NCI-H2171 (cell line): ENCODE data around the gene GBE1.
"Not testable (repeated sequence)": the region's sequence is repeated elsewhere in the genome, so short reads cannot be mapped to it uniquely, and the experiment has no call there.

ENCODE experiments used
- DNase-seq: peaks from one replicate; lab custom pipeline; 2025; lab: John Stamatoyannopoulos, UW

Gene GBE1

GRCh38 chr3:81753416-81754027 lies 7.9 kb downstream of the GBE1 start:
- DNase-seq, result no peak

DNA sequence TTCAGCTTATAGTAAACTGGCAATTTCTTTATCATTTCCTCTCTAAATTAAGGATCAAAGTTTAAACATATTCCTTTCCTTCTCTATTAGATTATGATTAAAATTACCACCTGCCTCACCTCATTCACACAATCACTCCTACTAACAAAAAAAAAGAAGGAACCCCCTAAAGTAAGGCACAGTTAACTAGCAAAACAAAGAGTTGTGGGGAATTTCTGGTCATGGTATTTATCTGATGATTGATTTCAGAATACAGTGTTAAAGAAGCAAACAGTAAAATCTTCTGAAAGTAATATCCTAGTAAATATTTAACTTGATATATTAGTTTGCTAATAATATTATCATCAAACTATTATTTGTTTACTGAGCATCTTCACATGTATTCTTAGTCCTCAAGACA lies 8.8 kb downstream of the GBE1 start:
- no peak for DNase-seq

DNA sequence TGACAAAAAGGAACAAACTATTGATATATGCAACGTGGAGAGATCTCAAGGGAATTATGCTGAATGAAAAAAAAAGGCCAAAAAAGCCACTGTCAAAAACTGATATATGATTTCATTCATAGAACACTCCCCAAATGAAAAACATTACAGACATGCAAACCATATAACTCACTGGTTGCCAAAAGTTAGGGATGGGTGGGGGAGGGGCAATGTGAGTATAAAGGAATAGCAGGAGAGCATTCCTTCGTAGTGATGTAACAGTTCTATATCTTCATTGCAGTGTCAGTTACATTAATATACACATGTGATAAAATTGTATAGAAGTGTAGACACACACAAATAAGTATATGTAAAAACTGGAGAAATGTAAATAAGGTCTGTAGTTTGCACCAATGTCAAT lies 12.2 kb downstream of the GBE1 start:
- DNase-seq, result no peak

DNA sequence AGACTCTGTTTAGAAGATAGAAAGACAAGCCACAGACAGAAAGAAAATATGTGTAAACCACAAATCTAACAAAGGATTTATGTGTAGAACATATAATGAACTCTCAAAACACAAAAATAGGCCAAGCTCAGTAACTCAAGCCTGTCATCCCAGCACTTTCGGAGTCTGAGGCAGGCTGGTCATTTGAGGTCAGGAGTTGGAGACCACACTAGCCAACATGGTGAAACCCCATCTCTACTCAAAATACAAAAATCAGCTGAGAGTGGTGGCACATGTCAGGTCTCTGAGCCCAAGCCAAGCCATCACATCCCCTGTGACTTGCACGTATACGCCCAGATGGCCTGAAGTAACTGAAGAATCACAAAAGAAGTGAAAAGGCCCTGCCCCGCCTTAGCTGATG lies 14.2 kb downstream of the GBE1 start:
- DNase-seq, result not testable (repeated sequence)

- DNase-seq, result no peak
These were observed 17.1 kb downstream of the GBE1 start for GRCh38 chr3:81744366-81744765.

GRCh38 chr3:81743096-81744025 lies 18.1 kb downstream of the GBE1 start:
- DNase-seq, result no peak

- DNase-seq, result no peak
These were observed 18.9 kb downstream of the GBE1 start for GRCh38 chr3:81742581-81742980.

- DNase-seq, result no peak
These were observed 20.2 kb downstream of the GBE1 start for GRCh38 chr3:81741216-81741615.

- no peak for DNase-seq
These were observed 20.7 kb downstream of the GBE1 start for GRCh38 chr3:81740731-81741130.

- DNase-seq, result no peak
These were observed 26.1 kb downstream of the GBE1 start for GRCh38 chr3:81735334-81735733.

DNA sequence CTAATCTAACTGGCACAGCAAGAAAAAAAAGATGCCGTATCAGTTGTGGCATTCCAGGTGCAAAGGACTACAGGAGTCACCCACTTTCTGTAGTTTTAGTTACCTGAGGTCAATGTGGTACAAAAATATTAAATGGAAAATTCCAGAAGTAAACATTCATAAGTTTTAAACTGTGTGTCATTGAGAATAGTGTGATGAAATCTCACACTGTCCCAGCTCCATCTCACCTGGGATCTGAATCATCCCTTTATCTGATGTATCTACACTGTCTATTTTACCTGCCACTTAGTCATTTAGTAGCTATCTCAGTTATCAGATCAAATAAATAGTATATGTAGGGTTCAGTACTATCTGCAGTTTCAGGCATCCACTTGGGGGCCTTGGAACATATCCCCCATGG lies 26.7 kb downstream of the GBE1 start:
- DNase-seq, result no peak

GRCh38 chr3:81732642-81733041 lies 28.8 kb downstream of the GBE1 start:
- no peak for DNase-seq

DNA sequence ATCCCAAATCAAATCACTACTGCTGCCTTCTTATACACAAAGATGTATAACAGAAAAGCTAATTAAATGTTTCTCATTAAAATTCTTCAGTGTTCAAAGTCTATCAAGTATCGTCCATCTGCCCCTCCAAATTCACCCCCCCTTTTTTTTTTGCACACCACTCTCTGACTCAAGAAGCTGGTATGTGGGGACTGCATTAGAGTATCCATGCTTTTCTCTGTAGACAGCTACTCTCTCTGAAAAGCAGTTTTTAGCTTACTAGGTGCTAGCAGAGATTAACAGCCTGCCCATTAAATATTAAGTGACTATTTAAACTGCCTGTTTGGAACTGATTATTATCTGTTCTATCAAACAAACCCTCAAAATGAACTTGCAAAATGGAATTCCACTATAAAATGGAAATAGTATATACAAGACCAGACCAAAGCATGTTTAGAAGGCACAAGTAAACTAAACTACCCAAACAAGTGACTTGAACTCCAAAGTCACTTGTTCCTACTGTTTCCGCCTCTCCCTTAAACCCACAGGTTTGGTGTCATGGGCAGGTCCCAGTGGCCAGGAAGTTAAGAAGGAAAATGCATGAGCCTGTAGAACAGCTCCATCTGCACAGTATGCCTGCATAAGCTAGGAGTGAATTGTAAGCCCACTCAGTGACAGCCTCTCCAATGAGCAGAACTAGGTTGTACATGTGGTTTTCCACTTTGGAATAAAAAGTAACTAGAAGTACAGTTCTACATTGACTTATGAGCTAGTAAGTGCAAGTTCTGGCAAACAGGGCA lies 32.5 kb downstream of the GBE1 start:
- no peak for DNase-seq

DNA sequence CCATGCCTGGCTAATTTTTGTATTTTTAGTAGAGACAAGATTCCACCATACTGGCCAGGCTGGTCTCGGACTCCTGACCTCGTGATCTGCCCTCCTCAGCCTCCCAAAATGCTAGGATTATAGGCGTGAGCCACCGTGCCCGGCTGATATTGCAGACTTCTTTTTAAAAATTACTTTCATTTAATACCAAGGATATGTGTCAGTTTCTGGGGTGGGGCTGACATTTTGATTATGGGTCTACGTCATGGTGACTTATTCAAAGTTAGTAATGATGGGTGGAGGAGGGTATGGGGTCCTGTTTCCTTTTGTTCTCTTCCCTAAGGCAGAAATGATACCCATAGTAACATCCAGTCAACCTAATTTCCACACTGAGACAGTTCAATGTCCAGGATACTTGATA lies 34.7 kb downstream of the GBE1 start:
- no peak for DNase-seq

DNA sequence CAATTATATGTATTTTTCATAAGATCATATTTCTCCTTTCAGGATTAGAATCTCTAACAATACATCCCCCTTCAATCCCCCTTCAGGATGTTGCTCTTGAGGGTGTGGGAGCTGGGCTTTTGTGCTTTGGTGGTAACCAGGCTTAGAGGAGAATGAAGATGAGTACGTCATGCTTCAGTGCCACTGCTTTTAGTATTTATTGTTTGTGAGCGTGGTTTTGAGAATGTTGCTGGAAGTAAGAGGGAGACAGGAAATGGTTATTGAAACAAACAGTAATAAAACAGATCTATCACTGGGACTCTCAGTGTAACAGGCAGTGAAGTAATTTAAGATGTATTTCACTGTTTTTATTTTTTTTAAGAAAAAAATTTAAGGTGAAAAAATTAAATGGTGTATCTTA lies 35.3 kb downstream of the GBE1 start:
- no peak for DNase-seq

GRCh38 chr3:81723732-81724313 lies 37.6 kb downstream of the GBE1 start:
- no peak for DNase-seq

DNA sequence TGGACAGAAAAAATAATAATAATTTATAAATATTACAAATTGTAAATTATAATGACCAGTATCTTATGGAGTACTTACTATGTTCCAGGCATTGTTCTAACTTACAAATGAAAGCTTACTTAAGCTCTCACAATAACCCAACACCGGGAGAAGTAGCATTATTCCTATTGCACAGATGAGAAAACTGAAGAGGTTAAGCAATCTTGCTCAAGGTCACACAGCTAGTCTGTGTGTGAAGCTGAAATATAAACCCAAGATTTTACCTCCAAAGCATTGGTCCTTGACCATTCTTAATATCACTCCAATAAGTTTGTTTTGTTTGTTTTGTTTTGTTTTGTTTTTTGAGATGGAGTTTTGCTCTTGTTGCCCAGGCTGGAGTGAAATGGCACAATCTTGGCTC lies 43.1 kb downstream of the GBE1 start:
- DNase-seq, result no peak

DNA sequence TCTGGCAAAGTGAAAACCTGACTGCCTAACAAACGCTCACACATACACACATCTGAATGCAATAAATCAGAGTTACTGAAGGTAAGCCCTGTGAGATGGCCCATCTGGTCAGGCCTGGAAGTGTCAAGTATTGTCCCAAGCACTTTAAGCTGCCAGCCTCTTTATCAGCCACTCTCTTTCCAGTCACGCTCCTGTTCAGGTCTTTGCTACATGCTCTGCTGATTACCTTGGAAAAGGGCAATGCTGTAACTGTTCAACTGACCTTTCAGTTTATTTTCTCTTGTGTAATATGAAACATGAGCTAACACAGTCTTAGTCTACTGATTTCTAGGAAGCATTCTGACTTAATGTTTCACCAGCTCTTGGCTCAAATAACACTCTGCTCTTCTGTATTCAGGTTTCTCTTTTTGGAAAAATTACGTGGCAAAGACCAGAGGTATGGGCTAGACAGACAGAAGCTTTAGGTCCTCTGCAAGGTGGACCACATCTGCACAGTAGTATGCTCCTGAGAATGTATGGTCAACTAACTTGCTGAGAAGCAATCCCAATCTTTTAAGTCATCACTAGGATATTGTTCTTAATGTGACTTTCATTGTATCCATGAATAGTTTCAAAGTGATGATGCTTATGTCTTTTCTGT lies 44.5 kb downstream of the GBE1 start:
- no peak for DNase-seq

DNA sequence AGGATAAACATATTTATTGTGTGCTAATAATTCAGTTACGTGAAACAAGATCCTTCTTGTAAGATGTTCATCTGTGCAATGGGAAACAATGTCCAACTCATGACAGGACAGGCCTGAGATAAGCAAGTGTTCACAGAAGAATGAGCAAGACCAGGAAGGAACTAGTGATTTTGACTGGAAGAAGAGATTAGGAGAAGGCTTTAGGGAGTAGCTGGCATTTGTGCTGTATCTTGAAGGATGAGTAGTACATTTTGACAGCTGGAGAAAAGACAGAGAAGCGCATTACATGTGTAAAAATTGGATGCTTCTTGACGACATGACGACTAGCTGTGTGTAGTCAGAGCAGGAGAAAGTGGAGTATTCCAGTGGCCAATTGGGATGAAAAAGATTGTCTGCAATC lies 48.4 kb downstream of the GBE1 start:
- no peak for DNase-seq

DNA sequence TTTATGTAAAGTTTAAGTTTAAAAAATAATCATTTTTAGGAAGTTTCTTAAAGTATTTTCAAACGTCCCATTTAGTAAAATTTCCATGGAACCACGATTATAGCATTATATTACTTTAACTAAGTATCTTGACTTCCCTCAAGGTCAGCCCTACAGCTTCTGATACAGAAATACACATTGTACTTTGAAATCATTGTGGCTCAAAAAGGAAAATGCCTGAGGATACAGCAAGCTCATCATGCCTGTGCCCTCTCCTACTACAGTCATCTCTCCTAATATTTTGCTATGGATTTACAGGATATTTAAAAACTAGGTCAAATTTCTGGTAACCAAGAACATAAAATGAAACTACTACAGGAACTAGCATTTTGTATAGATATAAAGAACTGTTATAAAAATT lies 51.8 kb downstream of the GBE1 start:
- no peak for DNase-seq

DNA sequence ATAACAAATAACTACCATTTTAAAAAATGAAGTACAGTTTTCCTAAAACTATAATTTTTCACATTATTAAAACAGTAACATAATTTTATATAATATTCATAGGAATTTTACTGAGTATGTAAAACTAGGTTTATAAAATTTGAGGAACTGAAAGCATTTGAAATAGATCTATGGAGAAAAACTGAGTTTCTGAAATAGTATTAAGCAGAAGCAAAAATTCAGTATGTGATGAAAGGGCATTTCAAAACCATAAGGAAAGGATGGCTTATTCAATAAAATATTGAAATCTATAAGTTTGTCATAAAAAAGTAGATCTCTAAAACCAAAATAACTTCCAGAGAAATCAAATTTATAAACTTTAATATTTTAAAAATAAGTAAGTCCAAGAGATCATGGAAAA lies 53.4 kb downstream of the GBE1 start:
- no peak for DNase-seq

GRCh38 chr3:81702126-81702525 lies 59.3 kb downstream of the GBE1 start:
- no peak for DNase-seq
